AG04450 (cell line): ENCODE measurements around the gene CD47. TPM values are rescaled to one million over a fixed set of nuclear protein-coding genes. Genes with fewer than 3 reads are reported as not detected.

Experiments
- CTCF ChIA-PET: fragments of 300-600, 350-600 bp; formaldehyde crosslinking; extraction: SDS; loops from one replicate; lab custom pipeline; 2022; ENCODE audit warnings: antibody characterized with exemption, inconsistent platforms; lab: Charles Lee
- POLR2A ChIA-PET: fragments of 350-600 bp; formaldehyde crosslinking; extraction: SDS; loops from one replicate; lab custom pipeline; 2021; ENCODE audit warnings: antibody characterized with exemption, inconsistent platforms; lab: Yijun Ruan, JAX
- DNase-seq: peaks from one replicate; pipeline ENCODE4 v3.0.0-alpha.2; 2011; ENCODE audit warnings: low read depth, low spot score
- H3K27ac ChIP-seq: one replicate; pipeline ENCODE4 v1.5.1; 2012; ENCODE audit warnings: low read depth, low read length, control low read depth
- H3K27me3 ChIP-seq: one replicate; pipeline ENCODE4 v1.6.0; 2012; ENCODE audit warnings: low read length; ENCODE audit not compliant: control insufficient read depth, insufficient read depth
- H3K4me3 ChIP-seq: 2 replicates; pipeline ENCODE4 v1.5.1; 2011; ENCODE audit warnings: mild to moderate bottlenecking, low read depth, low read length, control low read depth
- H3K9me3 ChIP-seq: 2 replicates; pipeline ENCODE4 v1.5.1; 2012; ENCODE audit warnings: low read length; ENCODE audit not compliant: control insufficient read depth, insufficient read depth
- polyA plus RNA-seq: library from polyadenylated mRNA; depleted of rRNA; stranded (reverse); fragments of >200 nt; gene quantifications from 2 replicates; pipeline ENCODE4 v1.2.3, GENCODE V29; 2011
- TF ChIP-seq, protein P1 (sequence below): IDR thresholded peaks from 2 replicates; pipeline ENCODE4 v1.5.1; 2011; ENCODE audit warnings: low read depth, low read length, control low read depth, inconsistent platforms

Gene CD47
- polyA plus RNA-seq, 1 experiment: 108 TPM

DNA sequence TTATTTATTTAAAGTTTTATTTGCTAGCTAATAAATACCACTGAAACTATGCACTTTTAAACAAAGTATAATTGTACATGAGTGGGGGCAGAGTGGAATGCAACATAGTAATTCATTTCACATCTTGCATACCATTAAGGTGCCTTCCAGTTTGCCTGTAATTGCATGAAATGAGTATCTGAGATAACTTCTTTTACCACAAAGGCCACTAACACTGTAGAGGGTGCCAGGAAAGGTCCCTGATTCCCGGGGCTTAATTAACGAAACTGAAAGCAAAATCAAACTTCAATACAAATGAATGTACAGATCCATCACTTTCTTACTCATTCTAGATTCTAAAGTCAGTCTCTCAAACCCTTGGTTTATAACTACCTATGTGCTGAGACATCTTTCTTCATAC, 2.1 kb downstream of the CD47 start:
- TF ChIP-seq, protein P1, sequence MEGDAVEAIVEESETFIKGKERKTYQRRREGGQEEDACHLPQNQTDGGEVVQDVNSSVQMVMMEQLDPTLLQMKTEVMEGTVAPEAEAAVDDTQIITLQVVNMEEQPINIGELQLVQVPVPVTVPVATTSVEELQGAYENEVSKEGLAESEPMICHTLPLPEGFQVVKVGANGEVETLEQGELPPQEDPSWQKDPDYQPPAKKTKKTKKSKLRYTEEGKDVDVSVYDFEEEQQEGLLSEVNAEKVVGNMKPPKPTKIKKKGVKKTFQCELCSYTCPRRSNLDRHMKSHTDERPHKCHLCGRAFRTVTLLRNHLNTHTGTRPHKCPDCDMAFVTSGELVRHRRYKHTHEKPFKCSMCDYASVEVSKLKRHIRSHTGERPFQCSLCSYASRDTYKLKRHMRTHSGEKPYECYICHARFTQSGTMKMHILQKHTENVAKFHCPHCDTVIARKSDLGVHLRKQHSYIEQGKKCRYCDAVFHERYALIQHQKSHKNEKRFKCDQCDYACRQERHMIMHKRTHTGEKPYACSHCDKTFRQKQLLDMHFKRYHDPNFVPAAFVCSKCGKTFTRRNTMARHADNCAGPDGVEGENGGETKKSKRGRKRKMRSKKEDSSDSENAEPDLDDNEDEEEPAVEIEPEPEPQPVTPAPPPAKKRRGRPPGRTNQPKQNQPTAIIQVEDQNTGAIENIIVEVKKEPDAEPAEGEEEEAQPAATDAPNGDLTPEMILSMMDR: no peak
- Histone ChIP-seq H3K27me3 (no peaks in the 10 kb centered on the region), H3K4me3 (peak overlapping the region; percentile 89), H3K9me3 (peaks cover 4% of the 10 kb centered on the region; the same call in 1 of the 2 replicates), H3K27ac (no peak overlapping the region)
- POLR2A ChIA-PET: no interaction called here
- DNase-seq: no peak
- CTCF ChIA-PET: interaction anchor here (1.3 to 1.6 kb wide), 2 partner anchors 161 to 389 kb away, joined by 3 to 4 read pairs; no protein-coding TSS in a partner anchor

DNA sequence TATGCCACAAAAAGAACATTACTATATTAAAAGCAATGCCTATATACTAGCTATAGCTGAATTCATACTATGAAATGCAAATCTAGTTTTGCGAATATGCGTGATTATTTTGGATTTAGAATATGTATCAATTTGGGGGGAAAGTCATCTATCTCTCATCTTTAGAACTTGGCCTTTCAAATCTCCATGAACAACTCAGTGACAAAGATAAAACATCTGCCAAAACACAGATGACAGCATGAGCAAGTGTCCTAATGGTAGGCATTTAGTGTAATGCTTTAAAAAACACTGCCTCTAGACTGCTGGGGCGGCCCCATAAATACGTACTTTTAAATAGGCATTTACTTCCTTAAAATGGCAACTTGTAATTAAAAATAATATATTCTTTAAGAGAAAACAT, 2.7 kb downstream of the CD47 start:
- no peak for DNase-seq
- POLR2A ChIA-PET: no interaction called here
- TF ChIP-seq, protein P1: no peak

GRCh38 chr3:108086653-108087052, 4.2 kb downstream of the CD47 start:
- Histone ChIP-seq H3K9me3 (peaks cover 4% of the 10 kb centered on the region; the same call in 1 of the 2 replicates), H3K27me3 (no peaks in the 10 kb centered on the region), H3K4me3 (no peak overlapping the region), H3K27ac (no peak overlapping the region)
- TF ChIP-seq, protein P1: no peak
- CTCF ChIA-PET: no interaction called here
- DNase-seq: no peak
- POLR2A ChIA-PET: no interaction called here

More for the DNA sequence above, 2.7 kb downstream of the CD47 start:
- CTCF ChIA-PET: no interaction called here
- peaks cover 4% of the 10 kb centered on the region; the same call in 1 of the 2 replicates for H3K9me3 ChIP-seq
- H3K27ac ChIP-seq: no peak overlapping the region
- H3K4me3 ChIP-seq: no peak overlapping the region; the same call in 1 of the 2 replicates
- H3K27me3 ChIP-seq: no peaks in the 10 kb centered on the region

GRCh38 chr3:108085810-108086350, 5.0 kb downstream of the CD47 start:
- no peak overlapping the region for H3K4me3 ChIP-seq
- no peak for DNase-seq
- CTCF ChIA-PET: interaction anchor here (0.7 to 1.6 kb wide), 2 partner anchors 392 to 509 kb away, joined by 6 to 7 read pairs; no protein-coding TSS in a partner anchor

DNA sequence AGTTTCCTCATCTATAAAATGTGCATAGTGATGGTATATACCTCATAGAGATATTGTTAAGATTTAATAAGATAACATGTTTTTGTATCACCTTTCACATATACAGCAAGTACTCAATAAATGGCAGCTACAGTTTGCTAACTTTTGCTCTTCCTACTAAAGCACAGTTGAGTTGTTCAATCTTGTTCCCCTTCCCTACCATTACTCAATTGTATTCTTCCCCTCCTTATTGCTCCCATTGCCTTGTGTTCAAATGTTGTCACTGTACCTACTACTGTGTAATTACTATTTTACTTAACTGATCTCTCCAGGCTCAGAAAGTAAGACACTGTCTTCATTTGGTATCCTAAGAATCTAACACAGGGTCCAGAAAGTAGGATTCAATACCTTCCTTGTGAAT, 5.5 kb downstream of the CD47 start:
- Histone ChIP-seq H3K9me3 (no peaks in the 10 kb centered on the region), H3K4me3 (no peak overlapping the region), H3K27ac (no peak overlapping the region), H3K27me3 (no peaks in the 10 kb centered on the region)
- ChIA-PET CTCF (interaction anchor here (0.7 to 1.6 kb wide), 2 partner anchors 392 to 509 kb away, joined by 6 to 7 read pairs; no protein-coding TSS in a partner anchor), POLR2A (interaction anchor here (0.7 kb wide), 1 partner anchor 151 kb away, joined by 6 read pairs; no protein-coding TSS in a partner anchor)
- DNase-seq: no peak
- TF ChIP-seq, protein P1: no peak

More at GRCh38 chr3:108085810-108086350, 5.0 kb downstream of the CD47 start:
- Histone ChIP-seq H3K27ac (no peak overlapping the region), H3K9me3 (no peaks in the 10 kb centered on the region), H3K27me3 (no peaks in the 10 kb centered on the region)
- POLR2A ChIA-PET: interaction anchor here (0.7 kb wide), 1 partner anchor 151 kb away, joined by 6 read pairs; no protein-coding TSS in a partner anchor
- TF ChIP-seq, protein P1: no peak
